ENCODE results near the gene CCR4. TPM values are rescaled to one million over a fixed set of nuclear protein-coding genes. Genes with fewer than 3 reads are reported as not detected.

CCR4 gene
- total and polyA plus RNA-seq, 12 donors = 0.04 to 0.39 (median 0.21) TPM; not detected in 4

GRCh38 chr3:32972482-32973146, 21.2 kb downstream of the CCR4 start:
- DNase-seq = no peak
- TF ChIP-seq CTCF (IDR thresholded peaks at IDR 0.05) (no peak), POLR2A (IDR thresholded peaks at IDR 0.05) (no peak)
- 61 to 68% (median 63%) methylated on average over 4 of the region's 4 CpGs for WGBS, 4 donors
- no peak overlapping the region for H3K4me3 ChIP-seq
- H3K27ac ChIP-seq = no peak overlapping the region
- H3K27me3 ChIP-seq = no peaks in the 10 kb centered on the region
- no peaks in the 10 kb centered on the region for H3K9me3 ChIP-seq (replicated peaks in 1 of 3)
- no peaks in the 10 kb centered on the region for H3K36me3 ChIP-seq (replicated peaks in 1 of 2)
- intact Hi-C loops (cut with DNase I) = no loop called here
- no peaks in the 10 kb centered on the region for H3K4me1 ChIP-seq (replicated peaks in 1 of 2)

- H3K27ac ChIP-seq = no peak overlapping the region
- DNase-seq = no peak
- H3K36me3 ChIP-seq (replicated peaks in 1 of 2) = no peaks in the 10 kb centered on the region
- no peaks in the 10 kb centered on the region for H3K9me3 ChIP-seq (replicated peaks in 1 of 3)
- no peaks in the 10 kb centered on the region for H3K4me1 ChIP-seq (replicated peaks in 1 of 2)
- intact Hi-C loops (cut with DNase I) = no loop called here
- TF ChIP-seq CTCF (IDR thresholded peaks at IDR 0.05) (no peak), POLR2A (IDR thresholded peaks at IDR 0.05) (no peak)
- 64 to 100% (median 84%) methylated on average over 1 of the region's 1 CpG for WGBS, 4 donors
- no peaks in the 10 kb centered on the region for H3K27me3 ChIP-seq
- no peak overlapping the region for H3K4me3 ChIP-seq
Measured at GRCh38 chr3:32973982-32974381, 22.5 kb downstream of the CCR4 start.

GRCh38 chr3:32975891-32976595, 24.6 kb downstream of the CCR4 start:
- no peaks in the 10 kb centered on the region for H3K9me3 ChIP-seq (replicated peaks in 1 of 3)
- intact Hi-C loops (cut with DNase I) = no loop called here
- H3K27me3 ChIP-seq = no peaks in the 10 kb centered on the region
- TF ChIP-seq CTCF (IDR thresholded peaks at IDR 0.05) (no peak), POLR2A (IDR thresholded peaks at IDR 0.05) (no peak)
- no peak overlapping the region for H3K4me3 ChIP-seq
- H3K27ac ChIP-seq = no peak overlapping the region
- no peak for DNase-seq
- H3K4me1 ChIP-seq (replicated peaks in 1 of 2) = no peaks in the 10 kb centered on the region
- H3K36me3 ChIP-seq (replicated peaks in 1 of 2) = no peaks in the 10 kb centered on the region
- 84 to 92% (median 86%) methylated on average over 6 of the region's 6 CpGs for WGBS, 4 donors

- 70 to 75% (median 71%) methylated on average over 10 of the region's 10 CpGs for WGBS, 4 donors
- H3K4me1 ChIP-seq (replicated peaks in 1 of 2) = no peaks in the 10 kb centered on the region
- H3K4me3 ChIP-seq = no peak overlapping the region
- no peaks in the 10 kb centered on the region for H3K9me3 ChIP-seq (replicated peaks in 1 of 3)
- intact Hi-C loops (cut with DNase I) = no loop called here
- TF ChIP-seq CTCF (IDR thresholded peaks at IDR 0.05) (no peak), POLR2A (IDR thresholded peaks at IDR 0.05) (no peak)
- H3K27ac ChIP-seq = no peak overlapping the region
- no peaks in the 10 kb centered on the region for H3K36me3 ChIP-seq (replicated peaks in 1 of 2)
- no peak for DNase-seq
- no peaks in the 10 kb centered on the region for H3K27me3 ChIP-seq
Measured at GRCh38 chr3:32977861-32978260, 26.4 kb downstream of the CCR4 start.

All from adrenal gland (tissue), 12 donors.